ENCODE data around the gene SLC25A13. TPM values are rescaled to one million over a fixed set of nuclear protein-coding genes. Genes with fewer than 3 reads are reported as not detected.
A peak's percentile ranks its signal among the peaks of the same experiment; 100 is the strongest.

Gene SLC25A13
- total and polyA plus RNA-seq, 2 of the 13 experiments (the other 11 are each of a cell fraction or from before 2014, with no cell fraction given), result 36.2 to 84.9 TPM

DNA sequence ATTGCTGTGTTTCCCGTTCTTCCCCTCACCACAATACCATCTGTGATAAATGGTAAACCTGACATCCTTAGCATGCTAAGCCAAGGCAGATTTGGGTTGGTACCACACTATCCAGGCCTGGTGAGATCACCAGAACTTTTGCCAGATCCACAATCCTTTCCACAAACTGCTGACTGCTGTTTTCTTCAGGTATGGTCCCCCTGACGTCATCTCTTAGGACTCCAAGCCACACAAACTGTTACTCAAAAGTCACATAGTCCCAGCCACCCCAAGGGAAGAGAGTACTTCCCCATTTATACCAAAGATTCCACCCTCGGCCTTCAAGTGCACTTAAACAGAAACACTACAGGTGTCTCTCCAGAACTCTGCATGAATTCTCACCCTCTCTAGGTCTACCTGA lies 34.8 kb downstream of the SLC25A13 start:
- no TSS peak for BruUV-seq (replicated peaks)
- ChIA-PET POLR2A (no interaction called here), CTCF (ENCODE audit: low intra/inter-chr PET ratio, low total read pairs) (no interaction called here)
- Histone ChIP-seq H3K27ac (ENCODE audit: extremely low read length, insufficient read depth, low read length) (no peak overlapping the region), H3K4me1 (ENCODE audit: insufficient read depth, low read length) (peaks cover 9% of the 10 kb centered on the region), H3K79me2 (ENCODE audit: insufficient read depth, low read length) (peaks cover 54% of the 10 kb centered on the region), H3K27me3 (ENCODE audit: control insufficient read depth in 1 of 2, insufficient read depth in 2 of 2, low read length in 2 of 2) (no peaks in the 10 kb centered on the region), H3K9me3 (ENCODE audit: low read length) (no peaks in the 10 kb centered on the region), H3K4me2 (ENCODE audit: low read depth, low read length) (no peak overlapping the region), H3K36me3 (replicated peaks in 1 of 2; ENCODE audit: control insufficient read depth in 1 of 2, insufficient read depth in 2 of 2, low read length in 2 of 2) (0 out of 5 replicates have a peak, but pooled peaks cover 0 to 7% of the 10 kb centered on the region in 2 experiments), H4K20me1 (ENCODE audit: insufficient read depth, low read length) (peaks cover 3% of the 10 kb centered on the region; the same call in 1 of the 2 replicates), H2AFZ (ENCODE audit: low read length) (no peak overlapping the region), H3K4me3 (replicated peaks in 1 of 3; ENCODE audit: insufficient read depth in 1 of 3, low read depth in 2 of 3, low read length in 3 of 3) (no peak overlapping the region), H3K9ac (ENCODE audit: insufficient read depth, low read depth, low read length) (no peak overlapping the region)
- FAIRE-seq (no peak), ATAC-seq (no peak), DNase-seq (ENCODE audit: low spot score) (no peak)
- TF ChIP-seq CREB1 (IDR thresholded peaks at IDR 0.05) (no peak), CREB1 (CRISPR knock-in tag; IDR thresholded peaks at IDR 0.05) (no peak), MAFK (conservative IDR thresholded peaks at IDR 0.05 in 1 of 2, IDR thresholded peaks at IDR 0.05 in 1 of 2; ENCODE audit: low read length in 2 of 2) (peak; percentile 21 to 56; a peak in 2 of 4 replicates), MAFF (IDR thresholded peaks at IDR 0.05; ENCODE audit: low read depth, low read length) (peak; percentile 42)
- in situ Hi-C loops (cut with HindIII; ENCODE audit: extremely low pct_ligation_motif_present, low pct_unique_long_range_greater_than_20kb), result no loop called here
- 97% methylated on average over 3 of the region's 3 CpGs for WGBS (ENCODE audit: low lambda C conversion rate)
- intact Hi-C loops (cut with micrococcal nuclease; ENCODE audit: unreplicated experiment), result no loop called here

DNA sequence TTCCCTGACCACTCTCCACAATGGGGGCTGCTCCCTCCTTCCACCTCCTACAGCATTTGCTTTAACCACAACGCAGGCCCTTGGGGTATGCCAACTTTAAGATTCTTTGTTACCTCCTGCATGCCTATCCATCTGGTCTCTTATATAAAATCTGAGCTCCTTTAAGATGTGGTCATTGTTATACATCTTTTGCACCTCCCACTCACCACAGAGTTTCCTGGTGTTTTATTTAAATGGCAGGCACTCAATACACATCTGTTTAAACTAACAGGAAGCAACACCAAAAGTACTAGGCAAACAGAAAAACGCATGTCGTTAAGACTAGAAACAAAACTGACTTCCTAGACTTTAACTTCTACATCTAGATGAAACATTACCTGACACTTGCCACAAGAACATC lies 36.3 kb downstream of the SLC25A13 start:
- Histone ChIP-seq H3K9me3 (ENCODE audit: low read length) (no peaks in the 10 kb centered on the region), H3K79me2 (ENCODE audit: insufficient read depth, low read length) (peaks cover 58% of the 10 kb centered on the region), H4K20me1 (ENCODE audit: insufficient read depth, low read length) (peaks cover 5% of the 10 kb centered on the region; the same call in 1 of the 2 replicates), H2AFZ (ENCODE audit: low read length) (no peak overlapping the region), H3K9ac (ENCODE audit: insufficient read depth, low read depth, low read length) (no peak overlapping the region), H3K4me3 (replicated peaks in 1 of 3; ENCODE audit: insufficient read depth in 1 of 3, low read depth in 2 of 3, low read length in 3 of 3) (no peak overlapping the region), H3K4me2 (ENCODE audit: low read depth, low read length) (no peak overlapping the region), H3K4me1 (ENCODE audit: insufficient read depth, low read length) (peaks cover 9% of the 10 kb centered on the region), H3K27ac (ENCODE audit: extremely low read length, insufficient read depth, low read length) (no peak overlapping the region), H3K27me3 (ENCODE audit: control insufficient read depth in 1 of 2, insufficient read depth in 2 of 2, low read length in 2 of 2) (no peaks in the 10 kb centered on the region), H3K36me3 (replicated peaks in 1 of 2; ENCODE audit: control insufficient read depth in 1 of 2, insufficient read depth in 2 of 2, low read length in 2 of 2) (peaks cover 0 to 7% of the 10 kb centered on the region in 2 experiments; a peak in 1 of 5 replicates)
- intact Hi-C loops (cut with micrococcal nuclease; ENCODE audit: unreplicated experiment), result no loop called here
- in situ Hi-C loops (cut with HindIII; ENCODE audit: extremely low pct_ligation_motif_present, low pct_unique_long_range_greater_than_20kb), result no loop called here
- no TSS peak for BruUV-seq (replicated peaks)
- FAIRE-seq (no peak), ATAC-seq (no peak), DNase-seq (ENCODE audit: low spot score) (no peak)
- ChIA-PET CTCF (ENCODE audit: low intra/inter-chr PET ratio, low total read pairs) (no interaction called here), POLR2A (no interaction called here)
- 96% methylated on average over 3 of the region's 3 CpGs for WGBS (ENCODE audit: low lambda C conversion rate)
- TF ChIP-seq ATF1 (CRISPR knock-in tag; IDR thresholded peaks at IDR 0.05), result no peak
- no peak for TF ChIP-seq IRF2 (CRISPR knock-in tag; IDR thresholded peaks at IDR 0.05)
- no peak for TF ChIP-seq CBX2 (IDR thresholded peaks at IDR 0.05; ENCODE audit: low read depth, low read length)
- no peak for TF ChIP-seq CBX2 (CRISPR knock-in tag; IDR thresholded peaks at IDR 0.05; ENCODE audit: low read depth)
- TF ChIP-seq, protein P1, sequence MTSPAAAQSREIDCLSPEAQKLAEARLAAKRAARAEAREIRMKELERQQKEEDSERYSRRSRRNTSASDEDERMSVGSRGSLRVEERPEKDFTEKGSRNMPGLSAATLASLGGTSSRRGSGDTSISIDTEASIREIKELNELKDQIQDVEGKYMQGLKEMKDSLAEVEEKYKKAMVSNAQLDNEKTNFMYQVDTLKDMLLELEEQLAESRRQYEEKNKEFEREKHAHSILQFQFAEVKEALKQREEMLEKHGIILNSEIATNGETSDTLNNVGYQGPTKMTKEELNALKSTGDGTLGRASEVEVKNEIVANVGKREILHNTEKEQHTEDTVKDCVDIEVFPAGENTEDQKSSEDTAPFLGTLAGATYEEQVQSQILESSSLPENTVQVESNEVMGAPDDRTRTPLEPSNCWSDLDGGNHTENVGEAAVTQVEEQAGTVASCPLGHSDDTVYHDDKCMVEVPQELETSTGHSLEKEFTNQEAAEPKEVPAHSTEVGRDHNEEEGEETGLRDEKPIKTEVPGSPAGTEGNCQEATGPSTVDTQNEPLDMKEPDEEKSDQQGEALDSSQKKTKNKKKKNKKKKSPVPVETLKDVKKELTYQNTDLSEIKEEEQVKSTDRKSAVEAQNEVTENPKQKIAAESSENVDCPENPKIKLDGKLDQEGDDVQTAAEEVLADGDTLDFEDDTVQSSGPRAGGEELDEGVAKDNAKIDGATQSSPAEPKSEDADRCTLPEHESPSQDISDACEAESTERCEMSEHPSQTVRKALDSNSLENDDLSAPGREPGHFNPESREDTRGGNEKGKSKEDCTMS (CRISPR knock-in tag; conservative IDR thresholded peaks at IDR 0.05), result no peak
- TF ChIP-seq SNAPC2 (CRISPR knock-in tag; IDR thresholded peaks at IDR 0.05), result no peak
- no peak for TF ChIP-seq ZNF282 (IDR thresholded peaks at IDR 0.05; ENCODE audit: partially characterized antibody)
- TF ChIP-seq, protein P2, sequence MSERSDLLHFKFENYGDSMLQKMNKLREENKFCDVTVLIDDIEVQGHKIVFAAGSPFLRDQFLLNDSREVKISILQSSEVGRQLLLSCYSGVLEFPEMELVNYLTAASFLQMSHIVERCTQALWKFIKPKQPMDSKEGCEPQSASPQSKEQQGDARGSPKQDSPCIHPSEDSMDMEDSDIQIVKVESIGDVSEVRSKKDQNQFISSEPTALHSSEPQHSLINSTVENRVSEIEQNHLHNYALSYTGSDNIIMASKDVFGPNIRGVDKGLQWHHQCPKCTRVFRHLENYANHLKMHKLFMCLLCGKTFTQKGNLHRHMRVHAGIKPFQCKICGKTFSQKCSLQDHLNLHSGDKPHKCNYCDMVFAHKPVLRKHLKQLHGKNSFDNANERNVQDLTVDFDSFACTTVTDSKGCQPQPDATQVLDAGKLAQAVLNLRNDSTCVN (CRISPR knock-in tag; IDR thresholded peaks at IDR 0.05; ENCODE audit: borderline replicate concordance), result no peak
- no peak for TF ChIP-seq NFKBIZ (CRISPR knock-in tag; IDR thresholded peaks at IDR 0.05)
- no peak for TF ChIP-seq ZBTB8A (CRISPR knock-in tag; IDR thresholded peaks at IDR 0.05; ENCODE audit: borderline replicate concordance, low read depth)
- no peak for TF ChIP-seq ZNF720 (CRISPR knock-in tag; IDR thresholded peaks at IDR 0.05)
- no peak for TF ChIP-seq ZBTB20 (CRISPR knock-in tag; IDR thresholded peaks at IDR 0.05; ENCODE audit: borderline replicate concordance, low read depth)
